PC-3 (cell line): Measurements from ENCODE around the gene OR2Y1. TPM values are rescaled to one million over a fixed set of nuclear protein-coding genes. Genes with fewer than 3 reads are reported as not detected.

Experiments
- ATAC-seq: fragments of 200-7000 bp; cut with Tn5 transposase; 2 replicates; pipeline ENCODE4 v1.9.1; 2020; ENCODE audit warnings: mild to moderate bottlenecking, moderate library complexity
- BruUV-seq: library from RNA; stranded (reverse); fragments of 400-500 nt; replicated peaks from 2 replicates; lab custom pipeline; 2021; lab: Mats Ljungman, UMichigan
- CTCF ChIA-PET: fragments of 300-600 bp; sonication (Branson Sonifier 250); formaldehyde crosslinking; loops from one replicate; lab custom pipeline; 2022; ENCODE audit warnings: antibody characterized with exemption; lab: Charles Lee
- POLR2A ChIA-PET: fragments of 300-600 bp; sonication (Branson Sonifier 250); formaldehyde crosslinking; loops from one replicate; lab custom pipeline; 2022; ENCODE audit warnings: antibody characterized with exemption; ENCODE audit not compliant: unreplicated experiment; lab: Charles Lee
- DNase-seq: peaks from one replicate; pipeline ENCODE4 v3.0.0-alpha.2; 2015
- H2AFZ ChIP-seq: fragments of 300-600 bp; sonication (generic); 2 replicates; pipeline ENCODE4 v1.6.0; 2016; ENCODE audit warnings: antibody characterized with exemption, low read length
- H3F3A ChIP-seq: fragments of 300-600 bp; sonication (generic); one replicate; pipeline ENCODE4 v1.6.0; 2017; ENCODE audit warnings: antibody characterized with exemption, low read length, control low read depth, mild to moderate bottlenecking; ENCODE audit not compliant: unreplicated experiment
- H3K27ac ChIP-seq: fragments of 300-600 bp; sonication (generic); 2 replicates; pipeline ENCODE4 v1.5.1; 2016; ENCODE audit warnings: mild to moderate bottlenecking, low read length
- H3K27me3 ChIP-seq: fragments of 300-600 bp; sonication (generic); 2 replicates; pipeline ENCODE4 v1.6.1; 2016; ENCODE audit warnings: low read length, mixed read lengths
- H3K36me3 ChIP-seq: fragments of 300-600 bp; sonication (generic); 2 replicates; pipeline ENCODE4 v1.6.1; 2016; ENCODE audit warnings: low read depth, mixed run types, low read length, mixed read lengths
- H3K4me1 ChIP-seq: fragments of 300-600 bp; sonication (generic); 2 replicates; pipeline ENCODE4 v1.5.1; 2016; ENCODE audit warnings: low read length; ENCODE audit not compliant: insufficient read depth
- H3K4me2 ChIP-seq: fragments of 300-600 bp; sonication (generic); 2 replicates; pipeline ENCODE4 v1.6.0; 2016; ENCODE audit warnings: low read length
- H3K4me3 ChIP-seq: fragments of 300-600 bp; sonication (generic); 2 replicates; pipeline ENCODE4 v1.5.1; 2016; ENCODE audit warnings: mild to moderate bottlenecking, low read length, mixed read lengths
- H3K79me2 ChIP-seq: fragments of 300-600 bp; sonication (generic); 2 replicates; pipeline ENCODE4 v1.6.1; 2017; ENCODE audit warnings: low read length, mixed read lengths
- H3K9ac ChIP-seq: fragments of 300-600 bp; sonication (generic); 2 replicates; pipeline ENCODE4 v1.6.0; 2016; ENCODE audit warnings: mild to moderate bottlenecking, low read length
- H3K9me2 ChIP-seq: fragments of 300-600 bp; sonication (generic); replicated peaks from 2 replicates; pipeline ENCODE4 v1.6.1; 2016; ENCODE audit warnings: mixed run types, low read length, mixed read lengths
- H3K9me3 ChIP-seq: fragments of 300-600 bp; sonication (generic); 2 replicates; pipeline ENCODE4 v1.6.1; 2016; ENCODE audit warnings: low read length, mixed read lengths
- H4K20me1 ChIP-seq: fragments of 300-600 bp; sonication (generic); 2 replicates; pipeline ENCODE4 v1.6.1; 2016; ENCODE audit warnings: low read length, mixed read lengths
- EZH2 ChIP-seq: fragments of 300-600 bp; sonication (generic); IDR thresholded peaks from one replicate; pipeline ENCODE4 v1.6.1; 2017; ENCODE audit warnings: antibody characterized with exemption, mild to moderate bottlenecking, low read length; ENCODE audit not compliant: unreplicated experiment
- EZH2phosphoT487 ChIP-seq: fragments of 300-600 bp; sonication (generic); IDR thresholded peaks from 2 replicates; pipeline ENCODE4 v1.6.1; 2018; ENCODE audit warnings: mild to moderate bottlenecking, antibody characterized with exemption, low read length, borderline replicate concordance
- intact Hi-C: fragments of 100-400 bp; cut with micrococcal nuclease; formaldehyde crosslinking; loops from 2 replicates; pipeline ENCODE4 v1.9.0; 2023
- total RNA-seq: library from RNA; depleted of rRNA; stranded (reverse); fragments of >200 nt; gene quantifications from 2 replicates; pipeline ENCODE4 v1.2.3, GENCODE V29; 2014; rRNA removed
- TF ChIP-seq, protein P1 (sequence below): fragments of 300-600 bp; sonication (generic); conservative IDR thresholded peaks from 2 replicates; pipeline ENCODE4 v1.5.1; 2017; ENCODE audit warnings: antibody characterized with exemption, low read depth, mild to moderate bottlenecking, low read length

Gene OR2Y1
- total RNA-seq, 1 experiment from 2014 or later: not detected

DNA sequence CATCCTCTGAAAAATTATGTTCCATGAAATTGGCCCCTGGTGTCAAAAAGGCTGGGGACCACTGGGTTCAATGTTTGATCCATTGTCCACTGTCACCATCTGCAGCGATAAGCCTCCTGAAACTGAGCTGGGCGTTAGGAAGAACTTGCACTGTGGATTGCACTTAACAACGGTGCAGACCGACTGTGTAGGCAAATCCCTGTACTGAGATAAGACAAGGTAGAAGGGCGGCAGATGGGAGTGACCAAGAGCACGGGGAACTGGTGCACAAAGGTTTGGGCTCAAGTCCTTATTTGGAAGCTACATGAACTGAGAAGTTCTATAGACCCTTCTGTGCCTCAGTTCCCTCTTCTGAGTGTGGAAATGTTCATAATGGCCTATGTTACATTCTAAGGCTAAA, 48.8 kb downstream of the OR2Y1 start:
- intact Hi-C loops: no loop called here
- H3K27me3 ChIP-seq: peaks cover 99% of the 10 kb centered on the region
- no TSS peak for BruUV-seq
- H4K20me1 ChIP-seq: no peaks in the 10 kb centered on the region
- ATAC-seq: no peak
- H3K9me3 ChIP-seq: peaks cover 4% of the 10 kb centered on the region
- H2AFZ ChIP-seq: no peak overlapping the region
- H3K4me2 ChIP-seq: no peak overlapping the region
- H3K36me3 ChIP-seq: no peaks in the 10 kb centered on the region
- H3K4me1 ChIP-seq: no peaks in the 10 kb centered on the region
- H3K4me3 ChIP-seq: no peak overlapping the region
- H3K9ac ChIP-seq: no peak overlapping the region
- no peaks in the 10 kb centered on the region for H3F3A ChIP-seq
- no peak overlapping the region for H3K27ac ChIP-seq
- DNase-seq: no peak
- no peaks in the 10 kb centered on the region for H3K79me2 ChIP-seq
- no peak for TF ChIP-seq EZH2
- TF ChIP-seq EZH2phosphoT487: no peak
- TF ChIP-seq, protein P1, sequence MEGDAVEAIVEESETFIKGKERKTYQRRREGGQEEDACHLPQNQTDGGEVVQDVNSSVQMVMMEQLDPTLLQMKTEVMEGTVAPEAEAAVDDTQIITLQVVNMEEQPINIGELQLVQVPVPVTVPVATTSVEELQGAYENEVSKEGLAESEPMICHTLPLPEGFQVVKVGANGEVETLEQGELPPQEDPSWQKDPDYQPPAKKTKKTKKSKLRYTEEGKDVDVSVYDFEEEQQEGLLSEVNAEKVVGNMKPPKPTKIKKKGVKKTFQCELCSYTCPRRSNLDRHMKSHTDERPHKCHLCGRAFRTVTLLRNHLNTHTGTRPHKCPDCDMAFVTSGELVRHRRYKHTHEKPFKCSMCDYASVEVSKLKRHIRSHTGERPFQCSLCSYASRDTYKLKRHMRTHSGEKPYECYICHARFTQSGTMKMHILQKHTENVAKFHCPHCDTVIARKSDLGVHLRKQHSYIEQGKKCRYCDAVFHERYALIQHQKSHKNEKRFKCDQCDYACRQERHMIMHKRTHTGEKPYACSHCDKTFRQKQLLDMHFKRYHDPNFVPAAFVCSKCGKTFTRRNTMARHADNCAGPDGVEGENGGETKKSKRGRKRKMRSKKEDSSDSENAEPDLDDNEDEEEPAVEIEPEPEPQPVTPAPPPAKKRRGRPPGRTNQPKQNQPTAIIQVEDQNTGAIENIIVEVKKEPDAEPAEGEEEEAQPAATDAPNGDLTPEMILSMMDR: no peak
- H3K9me2 ChIP-seq: no peaks in the 10 kb centered on the region
- POLR2A ChIA-PET: no interaction called here
- CTCF ChIA-PET: no interaction called here

DNA sequence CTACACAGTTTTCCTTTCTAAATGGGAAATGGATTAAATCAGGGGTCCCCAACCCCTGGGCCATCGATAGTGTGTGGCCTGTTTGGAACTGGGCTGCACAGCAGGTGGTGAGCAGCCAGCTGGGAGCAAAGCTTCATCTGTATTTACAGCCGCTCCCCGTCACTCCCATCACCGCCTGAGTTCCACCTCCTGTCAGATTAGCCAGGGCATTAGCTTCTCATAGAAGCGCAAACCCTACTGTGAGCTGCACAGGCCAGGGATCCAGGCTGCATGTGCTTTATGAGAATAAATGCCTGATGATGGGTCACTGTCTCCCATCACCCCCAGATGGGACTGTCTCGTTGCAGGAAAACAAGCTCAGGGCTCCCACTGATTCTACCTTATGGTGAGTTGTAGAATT, 49.3 kb downstream of the OR2Y1 start:
- no TSS peak for BruUV-seq
- ATAC-seq: no peak
- no peak overlapping the region for H3K4me2 ChIP-seq
- TF ChIP-seq EZH2phosphoT487 (no peak), EZH2 (no peak)
- TF ChIP-seq, protein P1: no peak
- no peak overlapping the region for H3K9ac ChIP-seq
- no peaks in the 10 kb centered on the region for H3K79me2 ChIP-seq
- no peak overlapping the region for H3K27ac ChIP-seq
- no peaks in the 10 kb centered on the region for H4K20me1 ChIP-seq
- no peaks in the 10 kb centered on the region for H3K9me3 ChIP-seq
- no peaks in the 10 kb centered on the region for H3K36me3 ChIP-seq
- ChIA-PET CTCF (no interaction called here), POLR2A (no interaction called here)
- H2AFZ ChIP-seq: no peak overlapping the region
- DNase-seq: no peak
- intact Hi-C loops: no loop called here
- H3K9me2 ChIP-seq: no peaks in the 10 kb centered on the region
- H3F3A ChIP-seq: no peaks in the 10 kb centered on the region
- no peak overlapping the region for H3K4me3 ChIP-seq
- no peaks in the 10 kb centered on the region for H3K4me1 ChIP-seq
- H3K27me3 ChIP-seq: peaks cover 99% of the 10 kb centered on the region

DNA sequence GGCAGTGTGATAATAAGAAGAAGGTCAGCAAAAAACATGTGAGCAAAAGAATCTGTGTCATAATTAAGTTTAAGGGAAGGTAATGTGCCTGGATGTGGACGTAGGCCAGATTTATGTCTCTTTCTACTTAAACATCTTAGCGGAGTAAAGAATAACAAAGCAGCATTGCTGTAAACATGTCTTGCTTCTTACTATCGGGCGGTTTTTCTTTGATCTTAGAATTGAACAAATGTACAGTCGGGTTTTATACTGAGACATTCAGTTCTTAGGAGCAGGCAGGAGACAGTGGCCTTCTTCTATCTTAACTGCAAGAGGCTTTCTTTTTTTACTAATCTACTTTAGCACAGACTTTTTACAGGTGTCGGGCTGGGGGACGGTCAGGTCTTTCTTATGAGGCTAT, 50.1 kb downstream of the OR2Y1 start:
- POLR2A ChIA-PET: no interaction called here
- Histone ChIP-seq H3K36me3 (no peaks in the 10 kb centered on the region), H3K9me2 (no peaks in the 10 kb centered on the region), H3K27ac (no peak overlapping the region), H3F3A (no peaks in the 10 kb centered on the region), H4K20me1 (no peaks in the 10 kb centered on the region), H3K9me3 (no peaks in the 10 kb centered on the region), H3K4me2 (no peak overlapping the region), H3K4me1 (no peaks in the 10 kb centered on the region), H3K4me3 (no peak overlapping the region), H3K79me2 (no peaks in the 10 kb centered on the region), H3K9ac (no peak overlapping the region), H2AFZ (no peak overlapping the region), H3K27me3 (peaks cover 99% of the 10 kb centered on the region)
- no TSS peak for BruUV-seq
- ATAC-seq: no peak
- 0 out of 2 replicates have a peak, but pooled peaks have one; percentile 48 for TF ChIP-seq EZH2phosphoT487
- TF ChIP-seq, protein P1: no peak
- TF ChIP-seq EZH2: peak; percentile 67
- DNase-seq: no peak
- intact Hi-C loops: no loop called here
- CTCF ChIA-PET: no interaction called here

Other genes starting within 250 kb of the OR2Y1 start
- 10.6 and 12.6 TPM in 2 replicates for gene CNOT6, start 245.7 kb downstream of the OR2Y1 start, total RNA-seq
- not detected in 2 replicates for gene SCGB3A1, start 148.6 kb downstream of the OR2Y1 start, total RNA-seq
- gene FLT4, start 90.5 kb downstream of the OR2Y1 start, total RNA-seq: not detected in 2 replicates
- gene MGAT1, start 62.7 kb upstream of the OR2Y1 start, total RNA-seq: 104 and 132 TPM in 2 replicates
- gene ZFP62, start 121.2 kb upstream of the OR2Y1 start, total RNA-seq: 16.6 and 24.3 TPM in 2 replicates
- 0.23 TPM in 1 of 2 replicates, not detected in the other for gene BTNL8, start 159.1 kb upstream of the OR2Y1 start, total RNA-seq
- gene BTNL3, start 248.8 kb upstream of the OR2Y1 start, total RNA-seq: not detected in 2 replicates